IMR-90 (cell line): ENCODE results near the gene HTR1E. TPM values are rescaled to one million over a fixed set of nuclear protein-coding genes. Genes with fewer than 3 reads are reported as not detected.

Source experiments
- ATAC-seq: fragments of 200-7000 bp; cut with Tn5 transposase; 2 replicates; pipeline ENCODE4 v1.9.1; 2020; ENCODE audit warnings: low read depth, mild to moderate bottlenecking, moderate library complexity
- BruUV-seq: library from RNA; stranded (reverse); fragments of 400-500 nt; replicated peaks from 2 replicates; lab custom pipeline; 2021; lab: Mats Ljungman, UMichigan
- CTCF ChIA-PET: fragments of 300-600 bp; formaldehyde crosslinking; extraction: SDS; loops from one replicate; lab custom pipeline; 2021; ENCODE audit warnings: antibody characterized with exemption; lab: Yijun Ruan, JAX
- POLR2A ChIA-PET: fragments of 300-600 bp; sonication (Branson Sonifier 250); formaldehyde crosslinking; loops from one replicate; lab custom pipeline; 2022; ENCODE audit warnings: antibody characterized with exemption; ENCODE audit not compliant: unreplicated experiment; lab: Charles Lee
- DNase-seq: peaks from one replicate; pipeline ENCODE4 v3.0.0; 2013
- H2AFZ ChIP-seq: replicated peaks from 2 replicates; pipeline ENCODE3; 2013; ENCODE audit warnings: low read length, mild to moderate bottlenecking; ENCODE audit not compliant: poor library complexity
- H2AK5ac ChIP-seq: 2 replicates; pipeline ENCODE4 v1.6.1; 2013; ENCODE audit warnings: low read depth, low read length, inconsistent platforms
- H2AK9ac ChIP-seq: replicated peaks from 2 replicates; pipeline ENCODE3; 2013; ENCODE audit warnings: mild to moderate bottlenecking, low read depth, low read length, moderate library complexity; ENCODE audit not compliant: poor library complexity
- H2BK120ac ChIP-seq: 2 replicates; pipeline ENCODE4 v1.6.1; 2013; ENCODE audit warnings: low read depth, low read length, inconsistent platforms
- H2BK15ac ChIP-seq: 3 replicates; pipeline ENCODE4 v1.6.1; 2013; ENCODE audit warnings: low read depth, low read length, inconsistent platforms
- H2BK20ac ChIP-seq: 2 replicates; pipeline ENCODE4 v1.6.1; 2013; ENCODE audit warnings: low read depth, mild to moderate bottlenecking, inconsistent platforms, low read length, moderate library complexity
- H2BK5ac ChIP-seq: 2 replicates; pipeline ENCODE4 v1.6.1; 2013; ENCODE audit warnings: mild to moderate bottlenecking, low read depth, low read length, inconsistent platforms; ENCODE audit not compliant: poor library complexity, severe bottlenecking
- H3K14ac ChIP-seq: replicated peaks from 2 replicates; pipeline ENCODE4 v1.6.1; 2013; ENCODE audit warnings: low read depth, low read length, inconsistent platforms
- H3K18ac ChIP-seq: 2 replicates; pipeline ENCODE4 v1.6.1; 2013; ENCODE audit warnings: low read depth, low read length, control low read depth
- H3K23ac ChIP-seq: 2 replicates; pipeline ENCODE4 v1.6.1; 2013; ENCODE audit warnings: low read depth, low read length, inconsistent platforms
- H3K27ac ChIP-seq: 2 replicates; pipeline ENCODE4 v1.5.1; 2013; ENCODE audit warnings: mild to moderate bottlenecking, control low read depth, low read length; ENCODE audit not compliant: insufficient read depth
- H3K27me3 ChIP-seq: 2 replicates; pipeline ENCODE4 v1.6.1; 2013; ENCODE audit warnings: low read length; ENCODE audit not compliant: control insufficient read depth, insufficient read depth
- H3K36me3 ChIP-seq: 2 replicates; pipeline ENCODE4 v1.6.1; 2013; ENCODE audit warnings: low read length, mixed read lengths; ENCODE audit not compliant: control insufficient read depth, insufficient read depth
- H3K4ac ChIP-seq: 2 replicates; pipeline ENCODE4 v1.6.1; 2013; ENCODE audit warnings: low read depth, low read length, inconsistent platforms
- H3K4me1 ChIP-seq: 2 replicates; pipeline ENCODE4 v1.6.1; 2013; ENCODE audit warnings: low read length, mixed read lengths; ENCODE audit not compliant: control insufficient read depth, insufficient read depth
- H3K4me2 ChIP-seq: 2 replicates; pipeline ENCODE4 v1.6.1; 2013; ENCODE audit warnings: low read depth, mild to moderate bottlenecking, control low read depth, low read length, moderate library complexity
- H3K4me3 ChIP-seq: 2 replicates; pipeline ENCODE4 v1.5.1; 2013; ENCODE audit warnings: low read depth, mild to moderate bottlenecking, control low read depth, low read length, moderate library complexity; ENCODE audit not compliant: insufficient read depth
- H3K56ac ChIP-seq: 2 replicates; pipeline ENCODE4 v1.6.1; 2013; ENCODE audit warnings: low read length, inconsistent platforms; ENCODE audit not compliant: insufficient read depth; ENCODE audit errors: extremely low read depth
- H3K79me1 ChIP-seq, 2 experiments: 2 replicates each; pipeline ENCODE4 v1.6.1; 2013; ENCODE audit warnings: low read length in 2 of 2, inconsistent platforms in 1 of 2, low read depth in 1 of 2
- H3K9ac ChIP-seq: 2 replicates; pipeline ENCODE4 v1.6.1; 2013; ENCODE audit warnings: low read depth, low read length, control low read depth
- H3K9me1 ChIP-seq: 2 replicates; pipeline ENCODE4 v1.6.1; 2013; ENCODE audit warnings: low read length, inconsistent platforms; ENCODE audit not compliant: insufficient read depth
- H3K9me3 ChIP-seq: 2 replicates; pipeline ENCODE4 v1.6.1; 2013; ENCODE audit warnings: low read length; ENCODE audit not compliant: control insufficient read depth, insufficient read depth
- H4K20me1 ChIP-seq: 2 replicates; pipeline ENCODE4 v1.6.1; 2013; ENCODE audit warnings: low read length, inconsistent platforms; ENCODE audit not compliant: insufficient read depth
- H4K5ac ChIP-seq: 2 replicates; pipeline ENCODE4 v1.6.1; 2013; ENCODE audit warnings: mild to moderate bottlenecking, low read depth, low read length, control low read depth
- H4K8ac ChIP-seq, 2 experiments: 2 replicates each; pipeline ENCODE4 v1.6.1; 2013; ENCODE audit warnings: low read depth in 2 of 2, low read length in 2 of 2, control low read depth in 1 of 2, inconsistent platforms in 1 of 2
- H4K91ac ChIP-seq: 2 replicates; pipeline ENCODE4 v1.6.1; 2013; ENCODE audit warnings: low read depth, low read length, inconsistent platforms; ENCODE audit not compliant: insufficient read depth
- BHLHE40 ChIP-seq: fragments of 150-350 bp; IDR thresholded peaks from 2 replicates; pipeline ENCODE4 v1.6.1; 2016; ENCODE audit warnings: mild to moderate bottlenecking, low read depth, low read length
- MAFK ChIP-seq: IDR thresholded peaks from 2 replicates; pipeline ENCODE4 v1.6.1; 2012; ENCODE audit warnings: low read depth, low read length, improper control_type of control experiment
- RFX5 ChIP-seq: IDR thresholded peaks from 2 replicates; pipeline ENCODE4 v1.8.0; 2012; ENCODE audit warnings: low read depth, mild to moderate bottlenecking, low read length, moderate library complexity
- dilution Hi-C: fragments of 300-500 bp; cut with HindIII; formaldehyde crosslinking; loops from one replicate; pipeline ENCODE4 v1.14.3; 2018; ENCODE audit warnings: low sequenced_read_pairs; ENCODE audit not compliant: unreplicated experiment
- in situ Hi-C: fragments of 300-500 bp; cut with MboI; formaldehyde crosslinking; loops from 3 replicates; pipeline ENCODE4 v1.14.3; 2019; ENCODE audit warnings: low sequenced_read_pairs, inconsistent platforms, mixed read lengths
- intact Hi-C: fragments of 100-400 bp; cut with micrococcal nuclease; formaldehyde crosslinking; loops from 2 replicates; pipeline ENCODE4 v1.10.0; 2022
- polyA plus RNA-seq, 3 experiments: library from polyadenylated mRNA; depleted of rRNA; stranded (reverse); fragments of >200 nt; gene quantifications; 2 replicates each; pipeline ENCODE4 v1.2.3, GENCODE V29; 2012; ENCODE audit warnings: low replicate concordance in 1 of 3
- total RNA-seq: library from RNA; depleted of rRNA; stranded (reverse); fragments of >200 nt; gene quantifications from 2 replicates; pipeline ENCODE4 v1.2.3, GENCODE V29; 2012

HTR1E gene
- total and polyA plus RNA-seq, 2 of the 4 experiments (the other 2 are of a cell fraction): not detected

GRCh38 chr6:87001494-87001893 lies 64.2 kb downstream of the HTR1E start:
- BruUV-seq: no TSS peak
- intact Hi-C loops: no loop called here
- H3K79me1 ChIP-seq: no peaks in the 10 kb centered on the region
- H3K9me3 ChIP-seq: no peaks in the 10 kb centered on the region
- ChIA-PET POLR2A (no interaction called here), CTCF (no interaction called here)
- DNase-seq: no peak
- no peak overlapping the region for H3K18ac ChIP-seq
- no peaks in the 10 kb centered on the region for H3K27me3 ChIP-seq
- dilution Hi-C loops: no loop called here
- H3K36me3 ChIP-seq: no peaks in the 10 kb centered on the region
- no peak overlapping the region for H2BK15ac ChIP-seq
- no peak overlapping the region for H3K4me2 ChIP-seq
- no peak overlapping the region for H2BK20ac ChIP-seq
- H4K20me1 ChIP-seq: no peaks in the 10 kb centered on the region
- H2AFZ ChIP-seq: no peak overlapping the region
- no peaks in the 10 kb centered on the region for H3K9me1 ChIP-seq
- ATAC-seq: no peak
- no peak overlapping the region for H4K91ac ChIP-seq
- no peak overlapping the region for H3K9ac ChIP-seq
- no peak overlapping the region for H4K5ac ChIP-seq
- H2BK120ac ChIP-seq: no peak overlapping the region
- in situ Hi-C loops: loop anchor here (25.0 kb wide), 1 partner anchor 1239 kb away; no protein-coding TSS in a partner anchor
- no peak overlapping the region for H3K4ac ChIP-seq
- H4K8ac ChIP-seq: no peak overlapping the region
- H3K4me3 ChIP-seq: no peak overlapping the region
- H3K23ac ChIP-seq: no peak overlapping the region
- TF ChIP-seq RFX5: no peak
- no peak for TF ChIP-seq BHLHE40
- TF ChIP-seq MAFK: no peak
- no peak overlapping the region for H3K14ac ChIP-seq
- H2AK9ac ChIP-seq: no peak overlapping the region
- H3K4me1 ChIP-seq: no peaks in the 10 kb centered on the region
- no peak overlapping the region for H3K56ac ChIP-seq
- no peak overlapping the region for H3K27ac ChIP-seq
- no peak overlapping the region for H2AK5ac ChIP-seq
- H2BK5ac ChIP-seq: no peak overlapping the region
